NK-92 (cell line): ENCODE measurements around the gene DGKA.
"Not testable (repeated sequence)": the region's sequence is repeated elsewhere in the genome, so short reads cannot be mapped to it uniquely, and the experiment has no call there.

Experiments used
- DNase-seq: peaks from one replicate; lab custom pipeline; 2025; ENCODE audit not compliant: unreplicated experiment; lab: John Stamatoyannopoulos, UW

Gene DGKA

GRCh38 chr12:55930771-55931316, at the start of gene DGKA:
Gene DGKA, plus strand, starts transcription at chr12:55931162. Its CDS starts 5,342 bp downstream, at chr12:55936504.
- no peak for DNase-seq

DNA sequence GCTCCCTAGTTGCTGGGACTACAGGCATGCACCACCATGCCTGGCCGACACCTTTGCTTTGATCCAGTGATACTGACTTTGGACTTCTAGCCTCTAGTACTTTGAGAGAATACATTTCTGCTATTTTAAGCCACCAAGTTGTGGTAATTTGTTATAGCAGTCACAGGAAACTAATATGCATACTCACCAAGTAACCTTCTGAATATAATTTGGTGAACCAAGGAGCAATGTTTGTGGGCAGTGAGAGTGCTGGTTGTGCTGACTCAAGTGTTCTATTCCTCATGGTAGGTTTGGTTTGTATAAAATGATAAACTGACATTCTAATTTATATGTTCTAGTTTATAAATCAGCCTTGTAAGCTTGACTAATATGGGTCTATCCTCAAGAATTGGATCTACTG, 45.8 kb upstream of the DGKA start:
- no peak for DNase-seq

GRCh38 chr12:55891310-55891709, 39.7 kb upstream of the DGKA start:
- DNase-seq, result no peak

DNA sequence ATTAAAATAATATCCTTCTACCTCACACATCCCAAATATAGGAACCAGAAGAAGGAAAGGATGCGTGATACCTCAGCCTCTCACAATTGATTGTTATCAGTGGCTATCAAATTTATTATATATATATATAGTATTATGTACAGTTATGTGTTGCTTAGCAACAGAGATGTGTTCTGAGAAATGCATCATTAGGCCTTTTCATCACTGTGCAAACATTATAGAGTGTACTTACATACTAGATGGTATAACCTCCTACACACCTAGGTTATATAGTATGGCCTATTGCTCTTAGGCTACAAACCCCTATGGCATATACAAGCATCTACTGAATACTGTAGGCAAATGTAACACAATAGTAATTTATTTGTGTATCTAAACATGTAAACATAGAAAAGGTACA, 37.2 kb upstream of the DGKA start:
- no peak for DNase-seq

GRCh38 chr12:55899082-55899481, 31.9 kb upstream of the DGKA start:
- no peak for DNase-seq

- no peak for DNase-seq
Measured at GRCh38 chr12:55901881-55902490, 29.0 kb upstream of the DGKA start.

- DNase-seq, result no peak
Measured at GRCh38 chr12:55906056-55906455, 24.9 kb upstream of the DGKA start.

DNA sequence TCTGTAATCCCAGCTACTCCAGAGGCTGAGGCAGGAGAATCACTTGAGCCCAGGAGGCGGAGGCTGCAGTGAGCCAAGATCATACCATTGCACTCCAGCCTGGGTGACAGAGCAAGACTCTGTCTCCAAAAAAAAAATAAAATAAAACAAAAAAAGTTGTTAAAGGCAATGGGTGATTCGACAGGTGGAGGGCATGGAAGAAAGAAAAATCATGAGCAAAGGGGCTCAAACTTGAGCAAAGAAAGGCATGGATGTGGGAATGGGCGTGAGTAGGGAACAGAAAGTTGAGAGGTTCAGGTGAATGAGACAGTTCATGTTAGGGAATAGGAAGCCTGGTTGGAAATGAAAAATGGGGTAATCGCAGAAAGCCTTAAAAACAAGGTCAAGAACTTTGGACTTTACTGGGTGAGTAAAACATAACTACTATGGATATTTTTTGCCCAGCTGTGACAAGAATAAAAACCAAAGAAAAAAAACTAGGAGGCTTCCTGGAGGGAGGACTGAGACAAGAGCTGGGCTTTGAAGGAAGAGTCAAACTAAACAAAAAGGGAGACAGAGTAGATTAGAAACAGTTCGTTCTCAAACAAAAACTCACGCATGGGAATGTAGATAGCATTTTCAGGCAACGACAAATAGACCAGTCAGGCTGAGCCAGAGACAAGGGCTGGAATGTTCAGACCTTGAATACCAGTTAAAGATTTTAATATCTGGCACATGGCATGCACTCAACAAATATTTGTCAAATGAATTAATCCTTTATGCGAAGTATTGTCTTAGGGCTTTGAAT, 22.0 kb upstream of the DGKA start:
- DNase-seq, result no peak

DNA sequence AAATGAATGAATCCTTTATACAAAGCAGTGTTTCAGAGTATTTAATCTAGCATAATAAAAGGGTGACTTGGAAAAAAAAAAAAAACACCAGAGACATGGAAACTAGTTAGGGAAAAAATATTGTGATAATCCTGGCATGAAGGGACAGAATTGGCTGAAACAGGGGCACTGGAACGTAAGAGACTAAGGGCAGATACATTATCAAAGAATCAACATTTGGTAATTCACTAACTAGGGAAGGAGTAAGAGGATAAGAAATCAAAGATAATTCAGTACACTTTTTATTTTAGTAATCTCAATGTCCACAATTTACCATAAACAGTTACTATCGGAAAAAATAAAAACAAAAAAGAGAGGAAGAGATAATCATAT, 21.5 kb upstream of the DGKA start:
- DNase-seq, result no peak

DNA sequence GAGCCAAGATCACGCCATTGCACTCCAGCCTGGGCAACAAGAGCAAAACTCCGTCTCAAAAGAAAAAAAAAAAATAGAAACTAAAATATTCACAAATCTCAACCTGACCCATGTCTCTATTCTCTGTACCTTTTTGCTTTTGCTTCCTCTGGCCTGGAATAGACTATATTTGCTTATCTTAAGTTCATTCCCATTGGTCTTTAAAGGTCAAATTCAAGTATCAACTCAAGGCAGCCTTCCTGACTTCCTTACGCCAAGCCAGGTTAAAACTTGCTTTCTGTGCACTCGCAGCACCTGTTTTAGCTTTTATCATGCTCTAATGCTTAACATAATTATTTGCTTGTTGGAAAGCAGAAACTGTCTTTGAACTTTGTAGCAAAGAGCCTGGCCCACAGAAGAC, 18.1 kb upstream of the DGKA start:
- no peak for DNase-seq

- no peak for DNase-seq
Measured at GRCh38 chr12:55915482-55915859, 15.5 kb upstream of the DGKA start.

- DNase-seq, result not testable (repeated sequence)
Measured at GRCh38 chr12:55919032-55919431, 11.9 kb upstream of the DGKA start.

DNA sequence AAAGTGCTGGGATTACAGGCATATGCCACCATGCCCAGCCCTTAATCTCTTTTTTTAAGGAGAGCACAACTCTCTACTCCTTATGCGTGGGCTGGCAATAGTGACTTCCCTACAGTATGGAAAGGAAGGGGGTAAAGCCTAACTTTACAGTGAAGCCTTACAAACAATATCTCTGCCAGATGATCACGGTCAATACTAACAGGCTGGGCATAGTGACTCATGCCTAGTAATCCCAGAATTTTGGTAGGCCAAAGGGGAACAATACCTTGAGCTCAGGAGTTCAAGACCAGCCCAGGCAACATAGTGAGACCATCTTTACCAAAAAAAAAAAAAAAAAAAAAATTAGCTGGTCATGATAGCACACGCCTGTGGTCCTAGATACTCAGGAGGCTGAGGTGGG, 8.8 kb upstream of the DGKA start:
- DNase-seq, result no peak

DNA sequence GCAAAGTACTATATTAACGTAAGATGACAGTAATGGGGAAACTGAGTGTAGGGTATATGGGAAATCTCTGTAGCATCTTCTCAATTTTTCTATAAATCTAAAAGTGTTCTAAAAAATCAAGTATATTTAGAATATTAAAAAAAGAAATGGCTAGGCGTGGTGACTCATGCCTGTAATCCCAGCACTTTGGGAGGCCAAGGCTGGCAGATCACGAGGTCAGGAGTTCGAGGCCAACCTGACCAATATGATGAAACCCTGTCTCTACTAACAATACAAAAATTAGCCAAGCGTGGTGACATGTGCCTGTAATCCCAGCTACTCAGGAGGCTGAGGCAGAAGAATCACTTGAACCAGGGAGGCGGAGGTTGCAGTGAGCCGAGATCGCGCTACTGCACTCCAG, 7.3 kb upstream of the DGKA start:
- DNase-seq, result not testable (repeated sequence)

- DNase-seq, result no peak
Measured at GRCh38 chr12:55925371-55925770, 5.6 kb upstream of the DGKA start.

DNA sequence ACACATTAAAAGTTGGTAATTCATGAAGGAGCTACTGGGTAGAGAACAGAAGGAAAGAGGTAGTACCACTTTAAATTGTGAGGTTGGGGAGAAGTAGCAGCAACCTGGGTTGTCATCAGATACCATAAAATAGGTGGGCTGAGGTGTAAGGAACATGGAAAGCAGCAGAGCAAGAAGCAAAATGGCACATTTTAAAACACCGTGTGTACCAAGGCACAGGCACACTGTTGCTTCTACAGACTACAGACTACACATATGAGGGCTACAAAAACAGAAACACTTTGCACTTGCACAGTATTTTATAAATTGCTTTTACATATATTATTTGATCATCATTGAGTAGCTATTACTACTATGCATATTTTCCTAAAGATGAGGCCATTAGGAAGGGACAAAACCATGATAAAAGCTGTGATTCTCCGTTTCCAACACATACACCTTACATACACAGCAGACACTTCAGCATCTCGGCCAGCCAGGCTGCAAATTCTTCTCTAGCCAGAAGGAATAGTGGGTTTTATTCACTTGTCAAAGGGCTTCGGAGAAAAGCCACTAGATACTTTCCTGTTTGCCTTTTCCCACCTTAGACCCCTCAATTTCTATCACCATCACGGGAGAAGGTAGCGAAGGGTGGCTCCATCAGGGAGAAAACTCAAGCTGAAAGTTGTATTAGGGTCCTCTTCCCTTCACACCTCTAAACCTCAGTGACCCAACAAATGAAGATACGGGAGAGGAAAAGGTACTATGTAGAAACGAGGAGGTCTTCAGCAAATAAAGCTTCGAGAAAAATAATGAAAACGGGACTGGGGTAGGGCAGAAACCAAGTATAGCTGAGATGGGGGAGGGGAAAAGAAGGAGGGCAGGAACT, 4.9 kb upstream of the DGKA start:
- no peak for DNase-seq

DNA sequence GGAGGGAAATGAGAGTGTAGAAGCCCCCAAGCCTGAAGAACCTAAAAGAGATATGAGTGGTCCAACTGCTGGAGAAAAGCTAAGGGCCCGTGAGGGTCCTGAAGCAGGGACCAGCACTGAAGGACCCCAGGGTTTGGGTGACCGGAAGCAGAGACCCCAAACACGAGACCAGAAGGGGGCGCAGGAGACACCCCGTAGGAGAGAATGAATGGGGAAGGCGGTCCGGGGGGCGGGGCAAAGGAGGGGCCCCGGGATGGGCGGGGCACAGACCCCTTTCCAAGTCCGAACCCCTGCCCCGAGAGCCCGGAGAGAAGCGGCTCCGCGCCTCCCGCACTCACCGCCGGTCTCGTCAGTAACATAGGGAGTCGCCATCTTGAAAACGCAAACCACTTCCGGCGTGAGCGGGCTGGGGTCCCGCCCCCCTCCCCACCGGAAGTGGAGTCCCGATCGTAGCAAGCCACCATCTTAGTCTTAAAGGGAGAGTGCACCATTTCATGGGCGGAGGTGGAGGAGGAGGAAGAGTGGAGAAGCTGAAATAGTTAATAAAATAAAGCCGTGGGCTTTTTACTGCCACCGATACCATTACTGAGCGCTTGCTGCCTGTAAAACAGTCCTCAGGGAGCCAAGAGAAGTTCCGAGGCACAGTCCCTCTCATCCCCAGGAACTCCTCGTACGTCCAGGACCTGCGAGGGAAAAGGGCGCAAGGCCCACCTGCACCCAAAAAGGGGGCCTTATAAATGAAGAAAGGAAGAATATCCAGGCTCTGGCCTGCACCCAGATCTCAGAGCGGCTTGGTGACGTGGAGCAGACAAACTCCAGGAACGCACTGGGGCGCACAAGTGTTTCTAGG, 4.0 kb upstream of the DGKA start:
- DNase-seq, result peak; percentile 30

DNA sequence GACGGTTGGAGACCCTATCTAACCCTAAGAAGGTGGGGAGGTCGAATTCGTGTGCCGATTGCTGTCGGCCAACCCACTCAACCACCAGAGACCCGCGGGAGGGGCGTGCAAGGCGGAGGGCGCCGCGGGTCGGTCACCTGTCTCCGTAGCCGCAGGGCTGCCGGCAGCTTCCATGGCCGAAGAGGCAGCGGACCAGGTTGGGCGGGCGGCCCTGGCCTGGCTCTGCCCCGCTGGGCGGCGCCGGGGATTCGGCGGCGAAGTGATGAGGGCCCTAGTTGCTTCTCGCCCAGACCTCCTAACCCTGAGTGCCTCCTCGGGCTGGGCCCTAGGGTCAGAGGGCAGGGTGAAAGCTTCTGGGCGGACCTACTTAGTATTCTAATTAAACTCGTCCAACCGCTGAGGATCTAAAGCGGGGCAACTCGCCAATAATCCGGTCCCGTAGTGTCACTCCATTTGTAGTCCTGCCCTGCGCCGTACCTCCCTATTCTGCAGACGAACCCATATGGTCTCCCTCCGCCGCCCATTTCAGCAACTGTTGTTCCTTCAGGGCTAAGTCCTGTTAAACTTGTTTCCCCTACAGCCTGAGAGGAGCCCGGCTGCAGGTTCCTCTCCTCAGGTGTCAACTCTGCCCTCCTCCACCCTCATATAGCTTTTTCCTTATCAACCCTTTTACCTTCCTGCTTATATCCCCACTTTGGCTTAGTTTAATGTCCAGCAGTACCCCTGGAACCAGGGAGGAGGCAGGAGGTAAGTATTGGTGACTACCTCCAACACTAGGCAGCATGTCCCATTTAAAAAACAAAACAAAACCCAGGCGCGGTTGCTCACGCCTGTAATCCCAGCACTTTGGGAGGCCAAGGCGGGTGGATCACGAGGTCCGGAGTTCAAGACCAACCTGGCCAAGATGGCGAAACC, 3.1 kb upstream of the DGKA start, which contains the start of gene PYM1:
Gene PYM1, minus strand, starts transcription at position 307 of the 915 bp plus-strand sequence. Its CDS starts 133 bp downstream, at position 174.
- DNase-seq, result no peak

GRCh38 chr12:55929306-55929791, 1.6 kb upstream of the DGKA start:
- DNase-seq, result no peak
